ENCODE measurements around the gene FAM222A.

GRCh38 chr12:109778684-109779083 is 65.1 kb downstream of the FAM222A start:
- TF ChIP-seq CTCF (IDR thresholded peaks at IDR 0.05; ENCODE audit: low read length) (no peak), EZH2 (optimal IDR thresholded peaks at IDR 0.05; ENCODE audit: low read depth, low read length) (no peak), EZH2phosphoT487 (IDR thresholded peaks at IDR 0.05; ENCODE audit: low read length) (no peak)

Data from MM.1S (cell line).